Activated naive CD8-positive, alpha-beta T cell treated with anti-CD3 and anti-CD28 coated beads, Interleukin-2, amount 50 U/mL, for 24 hours (primary cell): Measurements from ENCODE around the gene AXL.

Source experiments
- ATAC-seq: fragments of 150-1000 bp; cut with Tn5 transposase; one replicate; pipeline ENCODE4 v1.10.0; 2021
- DNase-seq: peaks from one replicate; pipeline ENCODE4 v3.0.0; 2021
- H3K27ac Mint-ChIP-seq: one replicate; pipeline ENCODE4 v1.8.0; 2021; ENCODE audit warnings: mild to moderate bottlenecking, mixed read lengths
- H3K27me3 Mint-ChIP-seq: one replicate; pipeline ENCODE4 v1.8.0; 2021; ENCODE audit warnings: mixed read lengths
- H3K36me3 Mint-ChIP-seq: one replicate; pipeline ENCODE4 v1.8.0; 2021; ENCODE audit warnings: low read depth, mixed read lengths
- H3K4me1 Mint-ChIP-seq: one replicate; pipeline ENCODE4 v1.8.0; 2021; ENCODE audit warnings: mixed read lengths
- H3K4me3 Mint-ChIP-seq: one replicate; pipeline ENCODE4 v1.8.0; 2021; ENCODE audit warnings: mild to moderate bottlenecking, moderate library complexity, mixed read lengths
- H3K9me3 Mint-ChIP-seq: one replicate; pipeline ENCODE4 v1.8.0; 2021; ENCODE audit warnings: mixed read lengths

The AXL gene

GRCh38 chr19:41311072-41311471 lies 92.0 kb downstream of the AXL start:
- no peak for DNase-seq

More at GRCh38 chr19:41311072-41311471, 92.0 kb downstream of the AXL start:
- Mint-ChIP-seq H3K27ac (peak overlapping the region; percentile 97), H3K4me3 (peak overlapping the region; percentile 99), H3K27me3 (no peaks in the 10 kb centered on the region), H3K4me1 (peaks cover 70% of the 10 kb centered on the region), H3K36me3 (peaks cover 40% of the 10 kb centered on the region), H3K9me3 (no peaks in the 10 kb centered on the region)
- no peak for ATAC-seq
